HG02981 (cell line): ENCODE measurements around the gene WDR89.
"Not testable (repeated sequence)": the region's sequence is repeated elsewhere in the genome, so short reads cannot be mapped to it uniquely, and the experiment has no call there.

Experiments
- ATAC-seq: cut with Tn5 transposase; IDR thresholded peaks from one replicate; pipeline ENCODE4 v1.9.1; 2021; ENCODE audit warnings: mild to moderate bottlenecking, moderate library complexity; ENCODE audit not compliant: unreplicated experiment

Gene WDR89

GRCh38 chr14:63603749-63604277 lies 37.9 kb downstream of the WDR89 start:
- ATAC-seq, result no peak

- ATAC-seq, result no peak
Observed at GRCh38 chr14:63598807-63599206, 42.9 kb downstream of the WDR89 start.

- no peak for ATAC-seq
Observed at GRCh38 chr14:63596998-63597658, 44.5 kb downstream of the WDR89 start.

GRCh38 chr14:63594455-63595372 lies 47.0 kb downstream of the WDR89 start:
- ATAC-seq, result no peak

GRCh38 chr14:63583046-63583445 lies 58.6 kb downstream of the WDR89 start:
- not testable (repeated sequence) for ATAC-seq

GRCh38 chr14:63581491-63581890 lies 60.2 kb downstream of the WDR89 start:
- ATAC-seq, result no peak

- ATAC-seq, result no peak
Observed at GRCh38 chr14:63578300-63578699, 63.4 kb downstream of the WDR89 start.

- ATAC-seq, result no peak
Observed at GRCh38 chr14:63573581-63573980, 68.1 kb downstream of the WDR89 start.

GRCh38 chr14:63565448-63565847 lies 76.2 kb downstream of the WDR89 start:
- no peak for ATAC-seq

- ATAC-seq, result no peak
Observed at GRCh38 chr14:63564318-63564717, 77.4 kb downstream of the WDR89 start.

- ATAC-seq, result no peak
Observed at GRCh38 chr14:63563370-63564026, 78.2 kb downstream of the WDR89 start.

- no peak for ATAC-seq
Observed at GRCh38 chr14:63562405-63562804, 79.3 kb downstream of the WDR89 start.

GRCh38 chr14:63555572-63555971 lies 86.1 kb downstream of the WDR89 start:
- ATAC-seq, result no peak

- ATAC-seq, result no peak
Observed at GRCh38 chr14:63551332-63551731, 90.3 kb downstream of the WDR89 start.

GRCh38 chr14:63547798-63548335 lies 93.8 kb downstream of the WDR89 start:
- ATAC-seq, result no peak
